SK-N-SH (cell line): Measurements from ENCODE around the gene SLCO4A1. TPM values are rescaled to one million over a fixed set of nuclear protein-coding genes. Genes with fewer than 3 reads are reported as not detected.

Experiments used
- CTCF ChIA-PET: fragments of 300-600, 350-600 bp; formaldehyde crosslinking; extraction: SDS; loops from one replicate; lab custom pipeline; 2021; lab: Yijun Ruan, JAX
- POLR2A ChIA-PET: fragments of 350-600 bp; sonication (Branson Sonifier 250); formaldehyde crosslinking; extraction: SDS; loops from one replicate; lab custom pipeline; 2020; ENCODE audit warnings: antibody characterized with exemption, inconsistent platforms; lab: Yijun Ruan, JAX
- DNase-seq: peaks from one replicate; pipeline ENCODE4 v3.0.0; 2012
- H2AFZ ChIP-seq: fragments of 200-600 bp; sonication (generic); 2 replicates; pipeline ENCODE4 v1.8.1; 2016; ENCODE audit warnings: antibody characterized with exemption, mild to moderate bottlenecking, low read depth
- H3F3A ChIP-seq: fragments of 200-600 bp; sonication (generic); replicated peaks from 2 replicates; pipeline ENCODE3; 2016; ENCODE audit warnings: antibody characterized with exemption, mild to moderate bottlenecking; ENCODE audit not compliant: insufficient read depth
- H3K27ac ChIP-seq, 2 experiments: fragments of 200-500 bp in 1 of 2; fragments of 200-600 bp in 1 of 2; sonication (Bioruptor generic) in 1 of 2; sonication (generic), shearing (Covaris generic) in 1 of 2; 2 replicates each; pipeline versions ENCODE4 v1.5.1 to v1.6.1; 2014 to 2016; ENCODE audit warnings: low read depth in 2 of 2, inconsistent platforms in 1 of 2, low read length in 1 of 2, mild to moderate bottlenecking in 1 of 2, mixed read lengths in 1 of 2
- H3K27me3 ChIP-seq: fragments of 200-600 bp; sonication (generic), shearing (Covaris generic); 2 replicates; pipeline ENCODE4 v1.6.1; 2016; ENCODE audit warnings: mixed run types; ENCODE audit not compliant: insufficient read depth
- H3K36me3 ChIP-seq, 2 experiments: fragments of 200-500 bp in 1 of 2; fragments of 200-600 bp in 1 of 2; sonication (Bioruptor generic) in 1 of 2; sonication (generic) in 1 of 2; replicated peaks in 1 of 2; 2 replicates each; pipeline versions ENCODE3 to v1.5.1; 2014 to 2016; ENCODE audit warnings: low read length in 1 of 2, mild to moderate bottlenecking in 1 of 2; ENCODE audit not compliant: insufficient read depth in 2 of 2, control insufficient read depth in 1 of 2
- H3K4me1 ChIP-seq, 2 experiments: fragments of 200-500 bp in 1 of 2; fragments of 200-600 bp in 1 of 2; sonication (Bioruptor generic) in 1 of 2; sonication (generic), shearing (Covaris generic) in 1 of 2; 2 replicates each; pipeline versions ENCODE4 v1.5.1 to v1.6.1; 2014 to 2016; ENCODE audit warnings: low read depth in 1 of 2, low read length in 1 of 2, mixed run types in 1 of 2; ENCODE audit not compliant: insufficient read depth in 2 of 2, control insufficient read depth in 1 of 2
- H3K4me2 ChIP-seq: fragments of 200-600 bp; sonication (generic), shearing (Covaris generic); 2 replicates; pipeline ENCODE4 v1.6.1; 2017; ENCODE audit warnings: mixed run types
- H3K4me3 ChIP-seq, 2 experiments: fragments of 200-500 bp in 1 of 2; fragments of 200-600 bp in 1 of 2; sonication (Bioruptor generic) in 1 of 2; sonication (generic), shearing (Covaris generic) in 1 of 2; 2 replicates each; pipeline versions ENCODE4 v1.5.1 to v1.8.1; 2014 to 2016; ENCODE audit warnings: low read depth in 2 of 2, inconsistent platforms in 1 of 2, low read length in 1 of 2, mild to moderate bottlenecking in 1 of 2, mixed read lengths in 1 of 2, moderate library complexity in 1 of 2
- H3K79me2 ChIP-seq: fragments of 200-600 bp; sonication (generic); 2 replicates; pipeline ENCODE4 v1.8.1; 2017; ENCODE audit warnings: mild to moderate bottlenecking; ENCODE audit not compliant: insufficient read depth
- H3K9ac ChIP-seq: fragments of 200-600 bp; sonication (generic); 2 replicates; pipeline ENCODE4 v1.6.1; 2017; ENCODE audit warnings: mixed run types
- H3K9me2 ChIP-seq: fragments of 200-600 bp; sonication (generic); 2 replicates; pipeline ENCODE4 v1.6.1; 2017; ENCODE audit warnings: mixed run types
- H3K9me3 ChIP-seq: fragments of 200-600 bp; sonication (generic); 2 replicates; pipeline ENCODE4 v1.6.1; 2017; ENCODE audit warnings: mixed run types, mild to moderate bottlenecking, moderate library complexity
- H4K20me1 ChIP-seq: fragments of 200-600 bp; sonication (generic); 2 replicates; pipeline ENCODE4 v1.6.1; 2017; ENCODE audit warnings: mild to moderate bottlenecking, mixed run types; ENCODE audit not compliant: insufficient read depth
- CHD2 ChIP-seq: fragments of 150-350 bp; IDR thresholded peaks from 2 replicates; pipeline ENCODE4 v1.6.1; 2018; ENCODE audit warnings: low read length; ENCODE audit not compliant: partially characterized antibody
- EZH2phosphoT487 ChIP-seq: fragments of 200-600 bp; sonication (generic); IDR thresholded peaks from 2 replicates; pipeline ENCODE4 v1.6.1; 2017; ENCODE audit warnings: low read depth, mixed run types, mild to moderate bottlenecking, antibody characterized with exemption, moderate library complexity, borderline replicate concordance
- FOXJ3 ChIP-seq: sonication (generic); formaldehyde crosslinking; IDR thresholded peaks from 2 replicates; pipeline ENCODE4 v1.5.1; 2020; ENCODE audit warnings: mild to moderate bottlenecking, missing genetic modification reagents
- FOXM1 ChIP-seq: IDR thresholded peaks from 2 replicates; pipeline ENCODE4 v1.4.0; 2012; ENCODE audit warnings: low read depth, mild to moderate bottlenecking
- GATA2 ChIP-seq: sonication (generic); formaldehyde crosslinking; IDR thresholded peaks from 2 replicates; pipeline ENCODE4 v1.5.0; 2020; ENCODE audit warnings: mild to moderate bottlenecking, missing genetic modification reagents
- NFIC ChIP-seq: IDR thresholded peaks from 2 replicates; pipeline ENCODE4 v1.4.0; 2012; ENCODE audit warnings: borderline replicate concordance
- RAD21 ChIP-seq: IDR thresholded peaks from 2 replicates; pipeline ENCODE4 v1.6.1; 2012; ENCODE audit warnings: mild to moderate bottlenecking, low read length
- RFX5 ChIP-seq: IDR thresholded peaks from 2 replicates; pipeline ENCODE4 v1.6.1; 2012; ENCODE audit warnings: mild to moderate bottlenecking, improper control_type of control experiment, low read length
- SMC3 ChIP-seq: IDR thresholded peaks from 2 replicates; pipeline ENCODE4 v1.6.1; 2012; ENCODE audit warnings: low read depth, low read length, improper control_type of control experiment
- USF2 ChIP-seq: fragments of 150-350 bp; IDR thresholded peaks from 2 replicates; pipeline ENCODE4 v1.6.1; 2017; ENCODE audit warnings: antibody characterized with exemption, low read length, low read depth, borderline replicate concordance
- WGBS: methylation state at CpG from one replicate; pipeline ENCODE4 v1.1.6; 2017; ENCODE audit warnings: low lambda C conversion rate; 5-methylcytosine and 5-hydroxymethylcytosine counted together
- polyA plus RNA-seq, 3 experiments: library from polyadenylated mRNA; depleted of rRNA; stranded (reverse); fragments of >200 nt; gene quantifications; 2 replicates each; pipeline ENCODE4 v1.2.3, GENCODE V29; 2012
- TF ChIP-seq, protein P1 (sequence below): IDR thresholded peaks from 2 replicates; pipeline ENCODE4 v1.6.1; 2012; ENCODE audit warnings: mild to moderate bottlenecking, low read depth, low read length, moderate library complexity
- TF ChIP-seq, protein P2 (sequence below): fragments of 150-350 bp; IDR thresholded peaks from 2 replicates; pipeline ENCODE4 v1.6.1; 2016; ENCODE audit warnings: mild to moderate bottlenecking, low read depth, low read length

The SLCO4A1 gene
- polyA plus RNA-seq, 1 of the 3 experiments (the other 2 are of a cell fraction) = 0.33 TPM

DNA sequence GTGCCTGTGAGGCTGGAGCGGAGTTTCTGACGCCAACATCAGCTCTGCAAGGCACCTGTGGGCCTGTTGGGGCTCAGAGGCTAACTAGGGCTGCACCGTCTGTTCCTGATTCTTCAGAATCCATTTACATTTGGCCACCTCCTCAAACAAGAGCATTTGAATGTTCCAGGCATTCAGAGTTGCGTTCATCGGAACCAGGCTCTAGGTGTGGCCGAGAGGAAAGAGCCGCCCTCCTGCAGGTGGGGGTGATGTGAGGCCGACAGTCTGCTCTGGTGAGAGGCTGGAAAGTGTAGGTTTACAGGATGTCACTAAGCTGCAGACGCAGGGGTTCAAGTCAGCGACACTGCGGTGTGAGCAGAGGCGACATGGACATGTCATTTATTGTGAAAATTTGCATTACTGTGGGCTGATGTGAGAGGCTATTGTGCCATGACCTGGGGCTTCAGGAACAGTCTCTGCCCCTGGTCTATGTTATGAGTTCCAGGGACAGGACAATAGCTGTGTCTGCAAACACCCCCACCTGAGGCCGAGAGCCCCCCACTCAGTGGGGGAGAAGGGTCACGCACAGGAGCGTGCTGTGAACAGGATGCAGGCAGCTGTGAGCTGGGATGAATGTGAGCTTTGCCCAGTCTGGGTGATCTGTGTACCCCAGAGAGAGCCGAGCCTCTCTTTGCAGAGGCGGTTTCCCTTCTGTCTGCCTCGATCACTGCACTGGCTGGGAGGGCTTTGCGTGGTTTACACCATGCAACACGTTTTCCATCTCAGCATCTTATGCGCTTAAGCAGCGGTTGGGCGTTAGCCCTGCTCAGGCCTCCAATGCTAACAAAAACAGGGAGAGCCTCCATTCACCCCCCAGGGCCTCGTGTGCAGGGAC, 21.1 kb downstream of the SLCO4A1 start:
- no peak overlapping the region for H2AFZ ChIP-seq
- no peaks in the 10 kb centered on the region for H3K9me2 ChIP-seq
- no peaks in the 10 kb centered on the region for H3K36me3 ChIP-seq
- no peaks in the 10 kb centered on the region for H3K27me3 ChIP-seq
- H3K27ac ChIP-seq = no peak overlapping the region
- no peaks in the 10 kb centered on the region for H3K79me2 ChIP-seq
- no peaks in the 10 kb centered on the region for H3F3A ChIP-seq
- H3K4me2 ChIP-seq = no peak overlapping the region
- no peak for DNase-seq
- H4K20me1 ChIP-seq = no peaks in the 10 kb centered on the region
- H3K9me3 ChIP-seq = no peaks in the 10 kb centered on the region
- H3K9ac ChIP-seq = no peak overlapping the region
- H3K4me3 ChIP-seq = no peak overlapping the region
- ChIA-PET CTCF (interaction anchor here (9.1 kb wide), 1 partner anchor 128 kb away, joined by 162 read pairs; no protein-coding TSS in a partner anchor), POLR2A (no interaction called here)
- TF ChIP-seq, protein P1, sequence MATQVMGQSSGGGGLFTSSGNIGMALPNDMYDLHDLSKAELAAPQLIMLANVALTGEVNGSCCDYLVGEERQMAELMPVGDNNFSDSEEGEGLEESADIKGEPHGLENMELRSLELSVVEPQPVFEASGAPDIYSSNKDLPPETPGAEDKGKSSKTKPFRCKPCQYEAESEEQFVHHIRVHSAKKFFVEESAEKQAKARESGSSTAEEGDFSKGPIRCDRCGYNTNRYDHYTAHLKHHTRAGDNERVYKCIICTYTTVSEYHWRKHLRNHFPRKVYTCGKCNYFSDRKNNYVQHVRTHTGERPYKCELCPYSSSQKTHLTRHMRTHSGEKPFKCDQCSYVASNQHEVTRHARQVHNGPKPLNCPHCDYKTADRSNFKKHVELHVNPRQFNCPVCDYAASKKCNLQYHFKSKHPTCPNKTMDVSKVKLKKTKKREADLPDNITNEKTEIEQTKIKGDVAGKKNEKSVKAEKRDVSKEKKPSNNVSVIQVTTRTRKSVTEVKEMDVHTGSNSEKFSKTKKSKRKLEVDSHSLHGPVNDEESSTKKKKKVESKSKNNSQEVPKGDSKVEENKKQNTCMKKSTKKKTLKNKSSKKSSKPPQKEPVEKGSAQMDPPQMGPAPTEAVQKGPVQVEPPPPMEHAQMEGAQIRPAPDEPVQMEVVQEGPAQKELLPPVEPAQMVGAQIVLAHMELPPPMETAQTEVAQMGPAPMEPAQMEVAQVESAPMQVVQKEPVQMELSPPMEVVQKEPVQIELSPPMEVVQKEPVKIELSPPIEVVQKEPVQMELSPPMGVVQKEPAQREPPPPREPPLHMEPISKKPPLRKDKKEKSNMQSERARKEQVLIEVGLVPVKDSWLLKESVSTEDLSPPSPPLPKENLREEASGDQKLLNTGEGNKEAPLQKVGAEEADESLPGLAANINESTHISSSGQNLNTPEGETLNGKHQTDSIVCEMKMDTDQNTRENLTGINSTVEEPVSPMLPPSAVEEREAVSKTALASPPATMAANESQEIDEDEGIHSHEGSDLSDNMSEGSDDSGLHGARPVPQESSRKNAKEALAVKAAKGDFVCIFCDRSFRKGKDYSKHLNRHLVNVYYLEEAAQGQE = no peak
- TF ChIP-seq FOXM1 (no peak), RAD21 (no peak), EZH2phosphoT487 (no peak), SMC3 (no peak), NFIC (no peak), CHD2 (no peak)
- H3K4me1 ChIP-seq = peaks cover 0 to 4% of the 10 kb centered on the region in 2 experiments; a peak in 1 of 4 replicates
- 81% methylated on average over 11 of the region's 24 CpGs for WGBS

DNA sequence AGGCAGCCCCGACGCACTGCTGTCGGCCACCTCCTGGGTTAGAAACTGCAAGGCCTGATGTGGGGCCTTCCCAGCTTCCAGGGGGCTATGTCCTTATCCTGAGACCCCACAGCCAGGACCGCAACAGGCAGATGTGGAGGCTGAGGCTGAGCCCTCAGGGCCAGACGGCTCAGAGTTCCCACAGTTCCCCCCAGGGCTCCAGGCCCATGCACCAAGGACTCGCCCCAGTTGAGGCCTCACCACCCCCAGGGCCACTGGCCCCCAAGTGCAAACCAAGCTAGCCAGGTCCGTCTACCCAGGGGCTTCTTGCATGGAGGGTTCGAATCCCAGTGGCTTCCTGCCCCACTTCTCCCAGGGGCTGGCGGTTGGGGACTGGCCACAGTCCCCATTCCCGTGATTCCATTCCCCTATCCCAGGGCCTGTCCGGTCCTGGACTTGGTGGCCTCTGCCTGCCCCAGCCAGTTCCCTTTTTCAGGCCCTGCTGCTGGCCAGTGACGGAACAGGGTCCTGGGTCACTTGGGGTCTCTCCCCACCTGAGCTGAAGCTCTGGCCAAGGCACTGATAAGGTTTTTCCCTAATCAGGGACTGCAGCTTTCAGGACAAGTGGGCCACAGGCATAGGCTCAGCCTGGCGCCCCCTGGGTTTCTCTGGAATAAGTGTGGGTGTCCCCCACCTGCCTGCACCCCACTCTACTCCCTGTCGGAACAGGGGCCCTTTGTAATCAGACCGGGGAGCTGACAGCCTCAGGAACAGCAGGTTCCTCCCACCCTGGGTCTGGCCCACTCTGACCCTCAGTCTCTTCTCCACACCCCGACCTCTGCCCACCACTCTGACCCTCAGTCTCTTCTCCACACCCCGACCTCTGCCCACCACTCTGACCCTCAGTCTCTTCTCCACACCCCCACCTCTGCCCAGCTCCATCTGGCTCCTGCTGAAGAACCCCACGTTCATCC, 22.0 kb downstream of the SLCO4A1 start:
- Histone ChIP-seq H3F3A (no peaks in the 10 kb centered on the region), H3K9ac (no peak overlapping the region), H3K27ac (no peak overlapping the region; a peak in 1 of 4 replicates), H3K4me2 (no peak overlapping the region), H3K79me2 (no peaks in the 10 kb centered on the region), H3K27me3 (no peaks in the 10 kb centered on the region), H3K9me2 (no peaks in the 10 kb centered on the region), H3K4me1 (no peaks in the 10 kb centered on the region; a peak in 1 of 4 replicates), H2AFZ (no peak overlapping the region), H3K9me3 (no peaks in the 10 kb centered on the region), H3K4me3 (no peak overlapping the region), H3K36me3 (no peaks in the 10 kb centered on the region), H4K20me1 (no peaks in the 10 kb centered on the region)
- CTCF ChIA-PET = interaction anchor here (1.2 to 9.1 kb wide), 3 partner anchors 127 to 159 kb away, joined by 4 to 162 read pairs (median 6); no protein-coding TSS in a partner anchor
- POLR2A ChIA-PET = no interaction called here
- WGBS = 65% methylated on average over 8 of the region's 18 CpGs
- no peak for DNase-seq
- TF ChIP-seq CHD2 (no peak), RFX5 (no peak), EZH2phosphoT487 (no peak), FOXJ3 (CRISPR knock-in tag) (no peak), RAD21 (no peak), USF2 (no peak), GATA2 (CRISPR knock-in tag) (no peak)
- TF ChIP-seq, protein P1 = no peak
- TF ChIP-seq, protein P2, sequence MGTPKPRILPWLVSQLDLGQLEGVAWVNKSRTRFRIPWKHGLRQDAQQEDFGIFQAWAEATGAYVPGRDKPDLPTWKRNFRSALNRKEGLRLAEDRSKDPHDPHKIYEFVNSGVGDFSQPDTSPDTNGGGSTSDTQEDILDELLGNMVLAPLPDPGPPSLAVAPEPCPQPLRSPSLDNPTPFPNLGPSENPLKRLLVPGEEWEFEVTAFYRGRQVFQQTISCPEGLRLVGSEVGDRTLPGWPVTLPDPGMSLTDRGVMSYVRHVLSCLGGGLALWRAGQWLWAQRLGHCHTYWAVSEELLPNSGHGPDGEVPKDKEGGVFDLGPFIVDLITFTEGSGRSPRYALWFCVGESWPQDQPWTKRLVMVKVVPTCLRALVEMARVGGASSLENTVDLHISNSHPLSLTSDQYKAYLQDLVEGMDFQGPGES = no peak
